DMS53 (cell line): ENCODE data around the gene DNAAF8.

Experiments
- DNase-seq: peaks from one replicate; lab custom pipeline; 2025; lab: John Stamatoyannopoulos, UW

The DNAAF8 gene

DNA sequence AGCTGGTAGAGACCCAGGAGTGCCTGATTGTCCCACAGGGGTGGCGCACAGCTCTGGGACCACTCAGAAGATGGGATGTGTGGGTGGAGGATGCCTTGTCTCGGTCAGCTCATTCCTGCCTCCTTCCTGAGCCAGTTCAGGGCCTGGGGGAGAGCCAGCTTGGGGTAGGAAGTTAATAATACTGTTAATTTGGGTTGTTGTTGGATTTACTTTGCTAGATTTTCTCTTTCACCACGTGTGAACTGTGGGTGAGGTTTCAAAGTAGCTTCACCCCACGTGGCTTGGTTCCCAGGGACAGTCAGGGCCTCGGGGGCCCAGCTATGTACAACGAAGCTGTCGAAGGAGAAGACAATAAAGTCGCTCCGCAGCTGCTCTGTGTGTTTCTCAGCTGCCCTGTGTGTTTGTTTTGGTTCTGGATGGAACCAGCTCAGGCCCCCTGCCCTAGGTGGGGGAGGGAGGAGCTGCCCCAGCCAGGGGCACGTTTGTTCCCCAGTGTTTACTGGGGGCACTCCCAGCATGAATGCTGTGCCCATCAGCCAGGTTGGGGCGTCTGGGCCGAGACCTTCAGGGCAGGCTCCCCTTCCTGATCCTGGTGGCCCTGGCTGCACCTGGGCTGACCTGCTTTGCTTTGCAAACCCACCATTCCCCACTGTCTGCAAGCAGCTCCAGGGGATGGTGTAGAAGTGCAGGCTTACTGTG is 38.7 kb upstream of the DNAAF8 start:
- peak; percentile 27 for DNase-seq

- DNase-seq, result no peak
Measured at GRCh38 chr16:4696172-4696904, 38.0 kb upstream of the DNAAF8 start.

GRCh38 chr16:4696905-4697847 is 37.2 kb upstream of the DNAAF8 start:
- peak; percentile 22 for DNase-seq

- no peak for DNase-seq
Measured at GRCh38 chr16:4697848-4698291, 36.5 kb upstream of the DNAAF8 start.

- DNase-seq, result no peak
Measured at GRCh38 chr16:4698321-4699045, 35.9 kb upstream of the DNAAF8 start.

GRCh38 chr16:4699046-4699556 is 35.2 kb upstream of the DNAAF8 start:
- DNase-seq, result no peak

DNA sequence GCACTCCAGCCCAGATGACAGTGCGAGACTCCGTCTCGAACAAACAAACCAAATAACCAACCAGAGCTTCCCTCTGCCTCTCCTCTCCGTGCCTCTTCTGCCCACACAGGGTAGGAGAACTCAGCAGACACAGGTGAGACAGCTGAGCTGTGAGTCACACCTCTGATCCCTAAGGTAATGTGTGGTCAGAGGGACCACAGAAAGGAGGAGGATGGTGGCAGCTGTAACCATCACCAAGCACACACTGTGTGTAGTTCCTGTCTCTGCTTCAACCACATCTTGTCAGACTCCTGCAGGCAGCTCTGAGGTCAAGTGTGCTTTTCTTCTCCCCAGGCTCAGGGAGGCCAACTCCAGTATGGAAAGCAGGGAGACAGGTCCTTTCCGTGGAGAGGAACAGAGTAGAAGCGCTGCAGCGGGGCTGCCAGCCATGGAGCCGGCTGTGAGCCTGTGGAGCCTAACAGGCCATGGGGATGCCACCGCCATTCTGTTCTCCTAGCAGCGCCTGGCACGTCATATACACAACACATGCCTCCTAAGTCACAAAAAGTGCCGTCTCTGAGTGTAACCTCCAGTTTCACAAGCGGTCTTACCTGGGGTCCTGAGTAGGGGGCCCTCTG is 33.8 kb upstream of the DNAAF8 start:
- no peak for DNase-seq

DNA sequence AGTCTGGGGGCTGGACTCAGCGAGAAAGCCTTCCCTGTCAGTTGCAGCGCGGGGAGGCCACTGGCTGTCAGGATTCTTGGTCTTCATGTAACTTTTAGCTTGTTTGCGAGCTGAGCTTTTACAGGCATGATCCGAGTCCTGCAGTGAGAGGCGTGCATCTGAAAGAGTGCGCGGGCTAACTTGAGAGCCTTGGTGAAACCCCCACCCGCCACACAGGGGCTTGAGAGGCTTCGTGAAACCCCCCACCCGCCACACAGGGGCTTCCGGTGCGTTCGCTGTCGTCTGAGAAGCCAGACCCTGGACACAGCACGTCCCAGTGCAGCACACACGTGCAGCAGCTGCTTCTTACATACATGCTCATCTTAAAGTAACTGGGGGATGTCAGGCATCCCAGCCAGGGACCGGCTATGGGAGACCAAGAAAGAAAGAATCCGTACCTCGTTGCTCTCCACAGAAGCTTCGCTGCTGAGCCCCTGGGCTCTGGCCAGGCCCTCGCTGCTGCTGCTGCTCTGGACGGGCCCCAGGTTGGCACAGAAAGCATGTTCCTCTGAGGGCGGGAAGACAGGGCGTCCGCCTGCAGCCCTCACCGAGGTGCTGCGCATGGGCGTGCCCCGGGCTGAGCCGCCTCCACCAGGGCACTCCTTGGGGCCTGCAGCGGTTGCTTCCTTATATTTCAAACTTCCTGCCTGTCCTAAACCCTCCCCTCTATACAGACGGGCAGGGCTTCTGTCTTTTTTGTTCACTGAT is 33.2 kb upstream of the DNAAF8 start:
- no peak for DNase-seq

DNA sequence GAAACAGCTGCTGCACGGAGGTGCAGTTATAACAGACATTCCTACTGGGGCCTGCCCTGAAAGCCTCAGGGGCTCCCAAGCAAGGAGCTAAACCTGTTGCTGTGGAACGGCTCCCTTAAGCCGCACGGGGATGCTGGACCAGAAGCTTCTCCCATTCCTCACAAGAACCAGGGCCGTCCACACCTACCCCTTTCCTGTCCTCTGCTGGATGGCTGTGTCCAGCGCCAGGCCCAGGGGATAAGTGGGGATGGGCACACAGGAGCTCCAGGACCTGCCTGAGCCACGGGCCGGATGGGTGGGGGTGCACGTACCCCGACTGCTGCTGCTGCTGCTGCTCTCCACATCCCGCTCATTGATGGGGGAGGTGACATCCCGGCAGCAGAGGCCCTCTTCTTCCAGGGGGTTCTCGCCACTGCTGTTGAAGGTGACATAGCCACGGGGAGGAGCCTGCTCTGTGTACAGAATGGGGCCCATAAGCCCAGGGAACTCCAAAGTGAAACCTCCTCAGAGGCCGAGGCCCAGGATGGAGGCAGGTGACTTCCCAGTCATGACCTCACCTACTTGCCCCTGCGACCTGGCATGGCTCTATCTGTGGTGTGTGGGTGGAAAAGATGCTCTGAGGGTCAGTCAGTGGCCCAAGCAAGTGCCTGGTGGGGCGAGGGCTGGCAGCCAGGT is 32.4 kb upstream of the DNAAF8 start:
- DNase-seq, result peak; percentile 16

GRCh38 chr16:4702466-4702808 is 31.9 kb upstream of the DNAAF8 start:
- peak; percentile 15 for DNase-seq

- no peak for DNase-seq
Measured at GRCh38 chr16:4703906-4704305, 30.4 kb upstream of the DNAAF8 start.

DNA sequence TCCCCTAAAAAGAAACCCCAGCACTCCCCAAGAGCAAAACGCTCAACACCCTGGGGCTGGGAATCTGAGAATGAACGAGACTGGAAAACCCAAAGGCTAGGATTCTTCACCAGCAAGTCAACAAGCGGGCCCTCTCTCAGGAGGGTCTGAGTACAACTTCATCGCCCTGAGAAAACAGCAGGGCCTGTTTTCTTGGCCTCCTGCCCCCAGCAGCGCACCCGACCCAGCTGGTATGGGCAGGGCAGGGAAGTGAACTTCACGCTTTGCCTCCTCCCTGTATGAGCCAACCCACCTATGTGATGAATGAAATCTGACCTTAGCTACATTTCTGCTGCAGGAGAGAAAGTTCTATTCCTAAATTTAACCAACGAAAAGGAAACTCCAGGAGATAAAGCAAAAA is 29.8 kb upstream of the DNAAF8 start:
- DNase-seq, result no peak

DNA sequence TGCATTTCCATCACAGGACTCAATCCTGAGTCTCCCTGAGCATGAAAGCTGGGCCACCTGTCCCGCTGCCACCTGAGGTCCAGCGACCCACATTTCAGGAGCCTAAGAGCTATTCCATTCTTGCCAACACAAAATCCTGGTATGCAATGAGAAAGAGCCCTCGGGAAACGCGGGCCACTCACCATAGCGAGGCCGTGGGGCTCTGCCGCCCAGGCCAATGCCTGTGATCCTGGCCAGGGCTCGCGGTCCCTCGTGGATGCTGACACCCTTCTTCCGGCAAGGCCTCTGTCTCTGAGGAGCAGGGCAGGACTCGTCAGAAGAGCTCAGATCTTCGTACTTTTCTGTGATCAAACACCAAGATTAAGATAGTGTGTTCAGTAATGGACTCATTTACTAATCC is 29.4 kb upstream of the DNAAF8 start:
- no peak for DNase-seq

DNA sequence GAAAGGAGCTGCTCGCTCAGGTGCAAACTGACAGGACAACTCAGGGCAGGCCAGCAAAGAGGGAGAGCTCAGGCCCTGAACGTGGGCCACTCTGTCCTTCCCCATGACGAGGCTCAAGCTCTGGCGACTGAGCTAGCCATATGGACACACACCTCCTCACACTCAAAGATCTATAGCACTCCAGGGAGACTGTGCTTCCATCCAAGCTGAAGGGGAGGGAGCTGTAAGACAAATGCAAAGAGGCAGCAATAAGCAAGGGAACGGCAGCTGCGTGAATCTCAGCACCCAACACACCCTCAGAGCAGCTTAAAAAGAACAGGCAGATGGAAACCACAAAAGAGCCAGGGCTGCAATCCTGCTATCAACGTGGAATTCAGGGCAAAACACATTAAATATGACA is 27.5 kb upstream of the DNAAF8 start:
- no peak for DNase-seq

GRCh38 chr16:4709481-4709880 is 24.9 kb upstream of the DNAAF8 start:
- DNase-seq, result no peak

GRCh38 chr16:4713663-4714501 is 20.5 kb upstream of the DNAAF8 start:
- no peak for DNase-seq

GRCh38 chr16:4714996-4715395 is 19.3 kb upstream of the DNAAF8 start:
- DNase-seq, result no peak

- DNase-seq, result no peak
Measured at GRCh38 chr16:4718466-4718865, 15.9 kb upstream of the DNAAF8 start.
